Activated naive CD8-positive, alpha-beta T cell treated with anti-CD3 and anti-CD28 coated beads, Interleukin-2, amount 10 ng/mL, durations not matched to agents 7 days and 5 days (primary cell): ENCODE measurements around the gene CPE. TPM values are rescaled to one million over a fixed set of nuclear protein-coding genes. Genes with fewer than 3 reads are reported as not detected.
"Not testable (repeated sequence)": the region's sequence is repeated elsewhere in the genome, so short reads cannot be mapped to it uniquely, and the experiment has no call there.

ENCODE experiments used
- ATAC-seq: fragments of 150-1000 bp; cut with Tn5 transposase; one replicate; pipeline ENCODE4 v1.10.0; 2021; ENCODE audit warnings: low read depth, moderate library complexity
- POLR2A ChIA-PET: fragments of 350-600 bp; sonication (Branson Sonifier 250); formaldehyde crosslinking; loops from one replicate; lab custom pipeline; 2021; ENCODE audit warnings: antibody characterized with exemption; lab: Charles Lee
- DNase-seq: peaks from one replicate; pipeline ENCODE4 v3.0.0; 2021
- H3K27ac Mint-ChIP-seq: one replicate; pipeline ENCODE4 v1.8.0; 2022; ENCODE audit warnings: mild to moderate bottlenecking, mixed read lengths
- H3K27me3 Mint-ChIP-seq: one replicate; pipeline ENCODE4 v1.8.0; 2022; ENCODE audit warnings: mild to moderate bottlenecking, moderate library complexity, mixed read lengths
- H3K36me3 Mint-ChIP-seq: one replicate; pipeline ENCODE4 v1.8.0; 2021; ENCODE audit warnings: mild to moderate bottlenecking, mixed read lengths
- H3K4me1 Mint-ChIP-seq: one replicate; pipeline ENCODE4 v1.8.0; 2021; ENCODE audit warnings: mixed read lengths
- H3K4me3 Mint-ChIP-seq: one replicate; pipeline ENCODE4 v1.8.0; 2022; ENCODE audit warnings: mild to moderate bottlenecking, moderate library complexity, mixed read lengths
- H3K9me3 Mint-ChIP-seq: one replicate; pipeline ENCODE4 v1.8.0; 2021; ENCODE audit warnings: mixed read lengths
- total RNA-seq, 2 experiments: library from RNA; stranded (reverse); gene quantifications; one replicate each; pipeline ENCODE4 v1.2.3, GENCODE V29; 2021

The CPE gene
- total RNA-seq, 2 experiments from 2014 or later, result not detected

GRCh38 chr4:165439981-165440380, 61.2 kb downstream of the CPE start:
- Mint-ChIP-seq H3K27me3 (peaks cover 4% of the 10 kb centered on the region), H3K4me3 (no peak overlapping the region), H3K27ac (no peak overlapping the region), H3K4me1 (peaks cover 3% of the 10 kb centered on the region), H3K36me3 (no peaks in the 10 kb centered on the region), H3K9me3 (no peaks in the 10 kb centered on the region)
- DNase-seq, result no peak
- ATAC-seq, result no peak
- POLR2A ChIA-PET, result no interaction called here

GRCh38 chr4:165440415-165441158, 61.8 kb downstream of the CPE start:
- Mint-ChIP-seq H3K36me3 (no peaks in the 10 kb centered on the region), H3K9me3 (no peaks in the 10 kb centered on the region), H3K27ac (no peak overlapping the region), H3K4me1 (peaks cover 3% of the 10 kb centered on the region), H3K4me3 (no peak overlapping the region), H3K27me3 (peaks cover 6% of the 10 kb centered on the region)
- DNase-seq (no peak), ATAC-seq (no peak)
- POLR2A ChIA-PET, result no interaction called here

GRCh38 chr4:165443276-165443675, 64.5 kb downstream of the CPE start:
- H3K27ac Mint-ChIP-seq, result no peak overlapping the region
- no peak for DNase-seq

GRCh38 chr4:165448700-165449099, 69.9 kb downstream of the CPE start:
- H3K36me3 Mint-ChIP-seq, result no peaks in the 10 kb centered on the region
- no peak overlapping the region for H3K27ac Mint-ChIP-seq
- no peak for DNase-seq
- H3K4me3 Mint-ChIP-seq, result no peak overlapping the region
- H3K4me1 Mint-ChIP-seq, result peaks cover 7% of the 10 kb centered on the region
- no peak for ATAC-seq
- H3K9me3 Mint-ChIP-seq, result no peaks in the 10 kb centered on the region
- peaks cover 4% of the 10 kb centered on the region for H3K27me3 Mint-ChIP-seq
- POLR2A ChIA-PET, result no interaction called here

More at GRCh38 chr4:165443276-165443675, 64.5 kb downstream of the CPE start:
- no peak overlapping the region for H3K4me3 Mint-ChIP-seq
- H3K27me3 Mint-ChIP-seq, result peaks cover 6% of the 10 kb centered on the region
- H3K4me1 Mint-ChIP-seq, result peaks cover 3% of the 10 kb centered on the region
- no peak for ATAC-seq
- H3K36me3 Mint-ChIP-seq, result no peaks in the 10 kb centered on the region
- POLR2A ChIA-PET, result no interaction called here
- H3K9me3 Mint-ChIP-seq, result no peaks in the 10 kb centered on the region

- POLR2A ChIA-PET, result no interaction called here
- Mint-ChIP-seq H3K4me3 (no peak overlapping the region), H3K36me3 (no peaks in the 10 kb centered on the region), H3K9me3 (no peaks in the 10 kb centered on the region), H3K4me1 (peaks cover 7% of the 10 kb centered on the region), H3K27ac (no peak overlapping the region), H3K27me3 (peaks cover 4% of the 10 kb centered on the region)
- no peak for DNase-seq
- ATAC-seq, result peak; percentile 33
Observed at GRCh38 chr4:165449333-165449732, 70.5 kb downstream of the CPE start.

GRCh38 chr4:165450871-165451270, 72.1 kb downstream of the CPE start:
- H3K36me3 Mint-ChIP-seq, result no peaks in the 10 kb centered on the region
- H3K9me3 Mint-ChIP-seq, result no peaks in the 10 kb centered on the region
- peaks cover 4% of the 10 kb centered on the region for H3K27me3 Mint-ChIP-seq
- ATAC-seq (no peak), DNase-seq (no peak)
- peaks cover 7% of the 10 kb centered on the region for H3K4me1 Mint-ChIP-seq
- H3K27ac Mint-ChIP-seq, result no peak overlapping the region
- H3K4me3 Mint-ChIP-seq, result no peak overlapping the region
- POLR2A ChIA-PET, result no interaction called here

- H3K27me3 Mint-ChIP-seq, ATAC-seq, H3K9me3 Mint-ChIP-seq, POLR2A ChIA-PET, H3K36me3 Mint-ChIP-seq, DNase-seq, H3K4me1 Mint-ChIP-seq, H3K4me3 Mint-ChIP-seq: not testable (repeated sequence)
- H3K27ac Mint-ChIP-seq, result peak overlapping the region; percentile 44
Observed at GRCh38 chr4:165453140-165453539, 74.3 kb downstream of the CPE start.

GRCh38 chr4:165454426-165454825, 75.6 kb downstream of the CPE start:
- DNase-seq (no peak), ATAC-seq (no peak)
- Mint-ChIP-seq H3K4me1 (peaks cover under 1% of the 10 kb centered on the region), H3K9me3 (no peaks in the 10 kb centered on the region), H3K27ac (no peak overlapping the region), H3K4me3 (no peak overlapping the region), H3K36me3 (no peaks in the 10 kb centered on the region), H3K27me3 (peaks cover 10% of the 10 kb centered on the region)
- POLR2A ChIA-PET, result no interaction called here

- H3K4me3 Mint-ChIP-seq, result no peak overlapping the region
- H3K36me3 Mint-ChIP-seq, result no peaks in the 10 kb centered on the region
- DNase-seq (no peak), ATAC-seq (no peak)
- H3K27ac Mint-ChIP-seq, result no peak overlapping the region
- POLR2A ChIA-PET, result no interaction called here
- no peaks in the 10 kb centered on the region for H3K9me3 Mint-ChIP-seq
- H3K4me1 Mint-ChIP-seq, result no peaks in the 10 kb centered on the region
- H3K27me3 Mint-ChIP-seq, result peaks cover 16% of the 10 kb centered on the region
Observed at GRCh38 chr4:165457793-165458192, 79.0 kb downstream of the CPE start.

GRCh38 chr4:165458471-165458870, 79.7 kb downstream of the CPE start:
- ATAC-seq, result no peak
- H3K9me3 Mint-ChIP-seq, result no peaks in the 10 kb centered on the region
- no peak overlapping the region for H3K4me3 Mint-ChIP-seq
- H3K4me1 Mint-ChIP-seq, result no peaks in the 10 kb centered on the region
- no peak overlapping the region for H3K27ac Mint-ChIP-seq
- POLR2A ChIA-PET, result no interaction called here
- DNase-seq, result no peak
- no peaks in the 10 kb centered on the region for H3K36me3 Mint-ChIP-seq
- H3K27me3 Mint-ChIP-seq, result peaks cover 16% of the 10 kb centered on the region

- no peaks in the 10 kb centered on the region for H3K4me1 Mint-ChIP-seq
- H3K27ac Mint-ChIP-seq, result no peak overlapping the region
- no peaks in the 10 kb centered on the region for H3K36me3 Mint-ChIP-seq
- no peaks in the 10 kb centered on the region for H3K9me3 Mint-ChIP-seq
- POLR2A ChIA-PET, result no interaction called here
- ATAC-seq (no peak), DNase-seq (no peak)
- H3K27me3 Mint-ChIP-seq, result peaks cover 14% of the 10 kb centered on the region
- H3K4me3 Mint-ChIP-seq, result no peak overlapping the region
Observed at GRCh38 chr4:165461159-165461821, 82.5 kb downstream of the CPE start.

- POLR2A ChIA-PET, result no interaction called here
- Mint-ChIP-seq H3K27me3 (peaks cover 14% of the 10 kb centered on the region), H3K9me3 (no peaks in the 10 kb centered on the region), H3K4me1 (no peaks in the 10 kb centered on the region), H3K27ac (no peak overlapping the region), H3K4me3 (no peak overlapping the region), H3K36me3 (no peaks in the 10 kb centered on the region)
- no peak for ATAC-seq
- no peak for DNase-seq
Observed at GRCh38 chr4:165462009-165462408, 83.2 kb downstream of the CPE start.

GRCh38 chr4:165464376-165464775, 85.6 kb downstream of the CPE start:
- Mint-ChIP-seq H3K36me3 (no peaks in the 10 kb centered on the region), H3K27ac (no peak overlapping the region), H3K9me3 (no peaks in the 10 kb centered on the region), H3K27me3 (peaks cover 9% of the 10 kb centered on the region), H3K4me3 (no peak overlapping the region), H3K4me1 (no peaks in the 10 kb centered on the region)
- POLR2A ChIA-PET, result interaction anchor here (0.6 kb wide), 1 partner anchor 126 kb away, joined by 3 read pairs; no protein-coding TSS in a partner anchor
- DNase-seq (no peak), ATAC-seq (no peak)

GRCh38 chr4:165464813-165465381, 86.1 kb downstream of the CPE start:
- peak; percentile 56 for ATAC-seq
- Mint-ChIP-seq H3K27me3 (peaks cover 9% of the 10 kb centered on the region), H3K36me3 (no peaks in the 10 kb centered on the region), H3K9me3 (no peaks in the 10 kb centered on the region), H3K4me3 (no peak overlapping the region), H3K4me1 (no peaks in the 10 kb centered on the region), H3K27ac (no peak overlapping the region)
- POLR2A ChIA-PET, result interaction anchor here (0.6 kb wide), 1 partner anchor 126 kb away, joined by 3 read pairs; no protein-coding TSS in a partner anchor
- no peak for DNase-seq
